ENCODE results near the gene PHOX2B. TPM values are rescaled to one million over a fixed set of nuclear protein-coding genes. Genes with fewer than 3 reads are reported as not detected.

Gene PHOX2B
- polyA plus RNA-seq, 2 of the 4 experiments (the other 2 are of a cell fraction): not detected

DNA sequence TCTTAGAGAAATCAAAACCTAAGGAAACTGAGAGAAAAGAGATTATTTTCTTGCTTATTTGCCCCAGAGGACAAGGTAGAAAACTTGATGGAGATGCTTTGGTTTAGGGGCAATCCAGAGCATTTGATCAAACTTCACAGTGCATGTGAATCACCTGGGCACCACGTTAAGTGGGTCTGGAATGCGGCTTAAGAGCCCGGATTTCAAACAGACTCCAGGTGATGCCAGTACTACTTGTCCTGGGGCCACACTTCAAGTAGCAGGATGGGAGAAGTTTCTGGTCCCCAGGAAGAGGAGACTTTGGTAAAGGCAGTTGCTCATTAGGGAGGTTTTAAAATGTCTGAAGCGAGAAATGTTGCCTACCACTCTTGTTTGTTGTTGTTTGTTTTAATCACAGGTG, 51.8 kb downstream of the PHOX2B start:
- H3K4me1 ChIP-seq: peaks cover 4% of the 10 kb centered on the region; the same call in 1 of the 3 replicates
- no peaks in the 10 kb centered on the region for H3K9me3 ChIP-seq
- ATAC-seq (no peak), DNase-seq (ENCODE audit: low read depth in 1 of 2, low spot score in 1 of 2) (no peak), FAIRE-seq (no peak)
- TF ChIP-seq EHMT2 (IDR thresholded peaks at IDR 0.05; ENCODE audit: low read depth) (no peak), JUN (IDR thresholded peaks at IDR 0.05) (no peak), ZNF302 (CRISPR knock-in tag; IDR thresholded peaks at IDR 0.05) (no peak), ESRRA (IDR thresholded peaks at IDR 0.05; ENCODE audit: borderline replicate concordance, low read length) (no peak), POLR2AphosphoS2 (conservative IDR thresholded peaks at IDR 0.05; ENCODE audit: low read length) (no peak), SREBF2 (IDR thresholded peaks at IDR 0.05) (no peak), NFE2L2 (conservative IDR thresholded peaks at IDR 0.05; ENCODE audit: low read length) (no peak), CHD2 (IDR thresholded peaks at IDR 0.05; ENCODE audit: low read length, partially characterized antibody) (no peak), ELK1 (IDR thresholded peaks at IDR 0.05; ENCODE audit: low read depth, low read length) (no peak)
- ChIA-PET CTCF (interaction anchor here (0.6 to 1.3 kb wide), 2 partner anchors 118 to 778 kb away, joined by 3 to 5 read pairs; no protein-coding TSS in a partner anchor), POLR2A (no interaction called here)
- WGBS (ENCODE audit: missing lambda C conversion rate): 78% methylated on average over 4 of the region's 4 CpGs
- H3K4me3 ChIP-seq: no peak overlapping the region
- no peak overlapping the region; a peak in 1 of 6 replicates for H3K27ac ChIP-seq
- no peak overlapping the region for H3K4me2 ChIP-seq

- FAIRE-seq: no peak
- ATAC-seq: no peak
- TF ChIP-seq GATA3 (IDR thresholded peaks at IDR 0.05; ENCODE audit: borderline replicate concordance) (no peak), PBX3 (IDR thresholded peaks at IDR 0.05) (no peak), FOSB (CRISPR knock-in tag; IDR thresholded peaks at IDR 0.05) (no peak), NR3C1 (IDR thresholded peaks at IDR 0.05) (no peak), NPAS2 (CRISPR knock-in tag; IDR thresholded peaks at IDR 0.05; ENCODE audit: borderline replicate concordance) (no peak), POLR2AphosphoS2 (conservative IDR thresholded peaks at IDR 0.05; ENCODE audit: low read length) (no peak), KDM5A (IDR thresholded peaks at IDR 0.05) (no peak), CBX2 (IDR thresholded peaks at IDR 0.05; ENCODE audit: borderline replicate concordance, low read depth) (no peak), BCL3 (IDR thresholded peaks at IDR 0.05) (no peak), SREBF2 (IDR thresholded peaks at IDR 0.05) (no peak)
- WGBS (ENCODE audit: missing lambda C conversion rate): 91% methylated on average over 3 of the region's 3 CpGs
- no peak overlapping the region for H3K4me3 ChIP-seq
- H3K9me3 ChIP-seq: no peaks in the 10 kb centered on the region
- H3K4me1 ChIP-seq: no peaks in the 10 kb centered on the region; the same call in 2 of the 3 replicates
- no peak for DNase-seq (ENCODE audit: low read depth in 1 of 2, low spot score in 1 of 2)
- no peak overlapping the region; a peak in 1 of 6 replicates for H3K27ac ChIP-seq
- ChIA-PET CTCF (no interaction called here), POLR2A (no interaction called here)
- H3K4me2 ChIP-seq: no peak overlapping the region
Observed at GRCh38 chr4:41696131-41696530, 52.4 kb downstream of the PHOX2B start.

Small RNAs within 50 kb of the gene (small RNA-seq; reads per million reads assigned to genes)
- gene RNU1-49P: 0 reads per million in 6 experiments

Other genes with a start within 250 kb of the PHOX2B start
- gene LIMCH1, start 210.6 kb downstream of the PHOX2B start, polyA plus RNA-seq (2011; rRNA removed): 88.9 and 96.6 TPM in 2 replicates
- gene LIMCH1, start 210.6 kb downstream of the PHOX2B start, polyA plus RNA-seq (2017; fragmentation: RNase III; extraction: RNeasy Plus Mini Kit Qiagen cat#74134 plus additional on column Dnase treatment): 51.6 to 53.9 TPM (median 52.9 TPM) in 3 replicates
- gene TMEM33, start 186.7 kb upstream of the PHOX2B start, polyA plus RNA-seq (2011; rRNA removed): 73.4 and 88.4 TPM in 2 replicates
- 29.0 to 32.7 TPM (median 29.1 TPM) in 3 replicates for gene TMEM33, start 186.7 kb upstream of the PHOX2B start, polyA plus RNA-seq (2017; fragmentation: RNase III; extraction: RNeasy Plus Mini Kit Qiagen cat#74134 plus additional on column Dnase treatment)
- gene DCAF4L1, start 233.0 kb upstream of the PHOX2B start, polyA plus RNA-seq (2011; rRNA removed): 0.13 and 0.14 TPM in 2 replicates
- gene DCAF4L1, start 233.0 kb upstream of the PHOX2B start, polyA plus RNA-seq (2017; fragmentation: RNase III; extraction: RNeasy Plus Mini Kit Qiagen cat#74134 plus additional on column Dnase treatment): 0.12 to 0.20 TPM (median 0.13 TPM) in 3 replicates
- gene SLC30A9, start 241.8 kb upstream of the PHOX2B start, polyA plus RNA-seq (2011; rRNA removed): 41.9 and 57.6 TPM in 2 replicates
- gene SLC30A9, start 241.8 kb upstream of the PHOX2B start, polyA plus RNA-seq (2017; fragmentation: RNase III; extraction: RNeasy Plus Mini Kit Qiagen cat#74134 plus additional on column Dnase treatment): 27.3 to 28.8 TPM (median 28.7 TPM) in 3 replicates

All from A549 (cell line).